GM18519 (cell line): Measurements from ENCODE around the gene ADIRF.

ENCODE experiments used
- ATAC-seq: cut with Tn5 transposase; IDR thresholded peaks from one replicate; pipeline ENCODE4 v1.9.1; 2021; ENCODE audit warnings: mild to moderate bottlenecking, moderate library complexity; ENCODE audit not compliant: unreplicated experiment, low FRiP score

The ADIRF gene

GRCh38 chr10:86960003-86960862 lies 8.0 kb upstream of the ADIRF start:
- ATAC-seq: no peak

- no peak for ATAC-seq
Observed at GRCh38 chr10:86960863-86961434, 7.3 kb upstream of the ADIRF start.

GRCh38 chr10:86961481-86962091 lies 6.7 kb upstream of the ADIRF start:
- no peak for ATAC-seq

GRCh38 chr10:86962136-86962980 lies 5.9 kb upstream of the ADIRF start:
- no peak for ATAC-seq

- no peak for ATAC-seq
Observed at GRCh38 chr10:86962981-86963310, 5.3 kb upstream of the ADIRF start.

GRCh38 chr10:86963341-86963919 lies 4.9 kb upstream of the ADIRF start:
- no peak for ATAC-seq

GRCh38 chr10:86964061-86964846 lies 4.0 kb upstream of the ADIRF start:
- no peak for ATAC-seq

- ATAC-seq: no peak
Observed at GRCh38 chr10:86964847-86965190, 3.5 kb upstream of the ADIRF start.

- no peak for ATAC-seq
Observed at GRCh38 chr10:86965986-86966654, 2.2 kb upstream of the ADIRF start.

- ATAC-seq: no peak
Observed at GRCh38 chr10:86967481-86967941, 771 bp upstream of the ADIRF start.

- no peak for ATAC-seq
Observed at GRCh38 chr10:86968994-86969355, 693 bp downstream of the ADIRF start.

- ATAC-seq: no peak
Observed at GRCh38 chr10:86969421-86970041, 1.2 kb downstream of the ADIRF start.

- no peak for ATAC-seq
Observed at GRCh38 chr10:86970162-86970981, 2.1 kb downstream of the ADIRF start.

GRCh38 chr10:86970982-86971231 lies 2.6 kb downstream of the ADIRF start:
- no peak for ATAC-seq

- ATAC-seq: peak; percentile 69
Observed at GRCh38 chr10:86971232-86971991, 3.1 kb downstream of the ADIRF start.

GRCh38 chr10:86972613-86973380 lies 4.5 kb downstream of the ADIRF start:
- ATAC-seq: no peak

GRCh38 chr10:86974484-86974883 lies 6.2 kb downstream of the ADIRF start:
- ATAC-seq: no peak
